PC-9 (cell line): ENCODE measurements around the gene IP6K1. TPM values are rescaled to one million over a fixed set of nuclear protein-coding genes. Genes with fewer than 3 reads are reported as not detected.

ENCODE experiments used
- BruUV-seq: library from RNA; stranded (reverse); fragments of 400-500 nt; replicated peaks from 2 replicates; lab custom pipeline; 2021; lab: Mats Ljungman, UMichigan
- CTCF ChIA-PET: fragments of 300-600 bp; sonication (Branson Sonifier 250); formaldehyde crosslinking; loops from one replicate; lab custom pipeline; 2022; ENCODE audit warnings: antibody characterized with exemption; lab: Charles Lee
- POLR2A ChIA-PET: fragments of 300-600 bp; sonication (Branson Sonifier 250); formaldehyde crosslinking; loops from one replicate; lab custom pipeline; 2022; ENCODE audit warnings: antibody characterized with exemption; ENCODE audit not compliant: unreplicated experiment; lab: Charles Lee
- DNase-seq, 2 experiments: peaks; one replicate each; pipeline versions ENCODE4 v3.0.0 to v3.0.0-alpha.2; 2015 to 2022; ENCODE audit warnings: mixed read lengths in 1 of 2
- H2AFZ ChIP-seq: fragments of 200-600 bp; sonication (generic); 2 replicates; pipeline ENCODE4 v1.8.1; 2017; ENCODE audit warnings: antibody characterized with exemption
- H3F3A ChIP-seq: fragments of 200-600 bp; sonication (generic); 2 replicates; pipeline ENCODE4 v1.8.1; 2017; ENCODE audit warnings: antibody characterized with exemption, mild to moderate bottlenecking, low read depth; ENCODE audit not compliant: insufficient read depth
- H3K27ac ChIP-seq: fragments of 200-600 bp; sonication (generic); 2 replicates; pipeline ENCODE4 v1.6.1; 2016; ENCODE audit warnings: mixed run types
- H3K27me3 ChIP-seq: fragments of 200-600 bp; sonication (generic); 2 replicates; pipeline ENCODE4 v1.6.1; 2016; ENCODE audit warnings: low read depth, mixed run types; ENCODE audit not compliant: insufficient read depth
- H3K36me3 ChIP-seq: fragments of 200-600 bp; sonication (generic); 2 replicates; pipeline ENCODE4 v1.6.1; 2016; ENCODE audit warnings: low read depth, mixed run types
- H3K4me1 ChIP-seq: fragments of 200-600 bp; sonication (generic); replicated peaks from 2 replicates; pipeline ENCODE4 v1.6.1; 2016; ENCODE audit warnings: mixed run types; ENCODE audit not compliant: insufficient read depth
- H3K4me2 ChIP-seq: fragments of 200-600 bp; sonication (generic); 2 replicates; pipeline ENCODE4 v1.6.1; 2017; ENCODE audit warnings: mixed run types
- H3K4me3 ChIP-seq: fragments of 200-600 bp; sonication (generic); 2 replicates; pipeline ENCODE4 v1.6.1; 2016; ENCODE audit warnings: mixed run types
- H3K79me2 ChIP-seq: fragments of 200-600 bp; sonication (generic); 2 replicates; pipeline ENCODE4 v1.6.1; 2017; ENCODE audit warnings: low read depth, mixed run types
- H3K9me2 ChIP-seq: fragments of 200-600 bp; sonication (generic); 2 replicates; pipeline ENCODE4 v1.8.1; 2017; ENCODE audit warnings: mild to moderate bottlenecking; ENCODE audit not compliant: insufficient read depth
- H3K9me3 ChIP-seq: fragments of 200-600 bp; sonication (generic); 2 replicates; pipeline ENCODE4 v1.8.1; 2016; ENCODE audit warnings: low read depth; ENCODE audit not compliant: insufficient read depth
- H4K20me1 ChIP-seq: fragments of 200-600 bp; sonication (generic); 2 replicates; pipeline ENCODE4 v1.8.1; 2017; ENCODE audit not compliant: insufficient read depth
- CTCF ChIP-seq: fragments of 200-600 bp; sonication (generic); conservative IDR thresholded peaks from 2 replicates; pipeline ENCODE4 v1.6.1; 2017; ENCODE audit warnings: mixed run types, antibody characterized with exemption, mild to moderate bottlenecking, moderate library complexity
- EZH2 ChIP-seq: fragments of 200-600 bp; sonication (generic); IDR thresholded peaks from 2 replicates; pipeline ENCODE4 v1.8.0; 2017; ENCODE audit warnings: antibody characterized with exemption, low read depth
- intact Hi-C: fragments of 100-400 bp; cut with micrococcal nuclease; formaldehyde crosslinking; loops from one replicate; pipeline ENCODE4 v1.10.0; 2022; ENCODE audit not compliant: unreplicated experiment
- total RNA-seq: library from RNA; stranded (reverse); gene quantifications from 2 replicates; pipeline ENCODE4 v1.2.3, GENCODE V29; 2021

Gene IP6K1
- total RNA-seq, 1 experiment from 2014 or later: 32.9 TPM

- Histone ChIP-seq H3K4me1 (peaks cover 11% of the 10 kb centered on the region; the same call in 1 of the 2 replicates), H4K20me1 (no peaks in the 10 kb centered on the region), H3K27me3 (peaks cover 7% of the 10 kb centered on the region), H3K4me3 (no peak overlapping the region), H3K9me3 (no peaks in the 10 kb centered on the region), H3F3A (no peaks in the 10 kb centered on the region; the same call in 1 of the 2 replicates), H3K36me3 (no peaks in the 10 kb centered on the region), H3K4me2 (peak overlapping the region; percentile 41), H2AFZ (no peak overlapping the region), H3K79me2 (no peaks in the 10 kb centered on the region), H3K27ac (no peak overlapping the region), H3K9me2 (no peaks in the 10 kb centered on the region)
- intact Hi-C loops: no loop called here
- POLR2A ChIA-PET: no interaction called here
- DNase-seq: no peak
- TF ChIP-seq EZH2 (no peak), CTCF (no peak)
- CTCF ChIA-PET: interaction anchor here (0.7 kb wide), 1 partner anchor 27 kb away, joined by 8 read pairs; no protein-coding TSS in a partner anchor
- TSS peak; percentile 39 for BruUV-seq
Measured at GRCh38 chr3:49799105-49799504, 12.8 kb upstream of the IP6K1 start.

GRCh38 chr3:49794926-49795905 is 8.9 kb upstream of the IP6K1 start:
- Histone ChIP-seq H3K9me3 (no peaks in the 10 kb centered on the region), H3K4me3 (no peak overlapping the region), H2AFZ (no peak overlapping the region), H3F3A (no peaks in the 10 kb centered on the region), H3K4me2 (no peak overlapping the region), H3K36me3 (no peaks in the 10 kb centered on the region), H4K20me1 (no peaks in the 10 kb centered on the region), H3K79me2 (no peaks in the 10 kb centered on the region), H3K27ac (no peak overlapping the region), H3K4me1 (peaks cover 11% of the 10 kb centered on the region; the same call in 1 of the 2 replicates), H3K9me2 (no peaks in the 10 kb centered on the region), H3K27me3 (no peaks in the 10 kb centered on the region)
- BruUV-seq: no TSS peak
- intact Hi-C loops: no loop called here
- TF ChIP-seq CTCF (no peak), EZH2 (no peak)
- ChIA-PET CTCF (no interaction called here), POLR2A (no interaction called here)
- DNase-seq: no peak

- Histone ChIP-seq H4K20me1 (no peaks in the 10 kb centered on the region), H3K4me2 (no peak overlapping the region), H3K79me2 (no peaks in the 10 kb centered on the region), H3K4me3 (no peak overlapping the region), H3K27ac (no peak overlapping the region), H3K4me1 (peaks cover 4% of the 10 kb centered on the region; the same call in 1 of the 2 replicates), H3F3A (no peaks in the 10 kb centered on the region), H3K36me3 (no peaks in the 10 kb centered on the region), H3K9me3 (no peaks in the 10 kb centered on the region), H2AFZ (no peak overlapping the region), H3K27me3 (no peaks in the 10 kb centered on the region), H3K9me2 (no peaks in the 10 kb centered on the region)
- intact Hi-C loops: no loop called here
- CTCF ChIA-PET: no interaction called here
- DNase-seq: no peak
- POLR2A ChIA-PET: no interaction called here
- no TSS peak for BruUV-seq
- no peak for TF ChIP-seq CTCF
Measured at GRCh38 chr3:49794431-49794830, 8.1 kb upstream of the IP6K1 start.
